GM12873 (cell line): ENCODE measurements around the gene PPP1R13B.

Experiments
- CTCF ChIP-seq: IDR thresholded peaks from 2 replicates; pipeline ENCODE4 v1.5.1; 2012; ENCODE audit warnings: low read depth, mild to moderate bottlenecking, moderate library complexity, low read length, control low read depth; ENCODE audit not compliant: insufficient read depth; ENCODE audit errors: missing control alignments

PPP1R13B gene

GRCh38 chr14:103694572-103695026 lies 152.8 kb downstream of the PPP1R13B start:
- no peak for TF ChIP-seq CTCF

GRCh38 chr14:103693515-103693914 lies 153.9 kb downstream of the PPP1R13B start:
- TF ChIP-seq CTCF, result no peak

GRCh38 chr14:103692871-103693270 lies 154.5 kb downstream of the PPP1R13B start:
- no peak for TF ChIP-seq CTCF

GRCh38 chr14:103692159-103692558 lies 155.2 kb downstream of the PPP1R13B start:
- TF ChIP-seq CTCF, result no peak

- no peak for TF ChIP-seq CTCF
Observed at GRCh38 chr14:103690332-103690731, 157.0 kb downstream of the PPP1R13B start.

GRCh38 chr14:103688906-103689902 lies 158.2 kb downstream of the PPP1R13B start:
- TF ChIP-seq CTCF, result no peak

- no peak for TF ChIP-seq CTCF
Observed at GRCh38 chr14:103688441-103688840, 158.9 kb downstream of the PPP1R13B start.
